Measurements from ENCODE around the gene ARMC10.
"Not testable (repeated sequence)": the region's sequence is repeated elsewhere in the genome, so short reads cannot be mapped to it uniquely, and the experiment has no call there.

- not testable (repeated sequence) for TF ChIP-seq EZH2phosphoT487 (IDR thresholded peaks at IDR 0.05; ENCODE audit: borderline replicate concordance, low read length); CTCF (conservative IDR thresholded peaks at IDR 0.05; ENCODE audit: low read depth, low read length); EZH2 (IDR thresholded peaks at IDR 0.05; ENCODE audit: low read length, unreplicated experiment)
Measured at GRCh38 chr7:103056006-103056405, 18.9 kb upstream of the ARMC10 start.
